Activated CD4-positive, alpha-beta T cell treated with anti-CD3 and anti-CD28 coated beads, Interleukin-2, Interleukin-6, amounts not matched to agents 100 ng/mL and 50 ng/mL, durations not matched to agents 16 hours and 8 hours (primary cell): ENCODE data around the gene HES7.
A peak's percentile ranks its signal among the peaks of the same experiment; 100 is the strongest.
"Not testable (repeated sequence)": the region's sequence is repeated elsewhere in the genome, so short reads cannot be mapped to it uniquely, and the experiment has no call there.

ENCODE experiments used
- DNase-seq: peaks from one replicate; pipeline ENCODE4 v3.0.0-alpha.2; 2020

Gene HES7

DNA sequence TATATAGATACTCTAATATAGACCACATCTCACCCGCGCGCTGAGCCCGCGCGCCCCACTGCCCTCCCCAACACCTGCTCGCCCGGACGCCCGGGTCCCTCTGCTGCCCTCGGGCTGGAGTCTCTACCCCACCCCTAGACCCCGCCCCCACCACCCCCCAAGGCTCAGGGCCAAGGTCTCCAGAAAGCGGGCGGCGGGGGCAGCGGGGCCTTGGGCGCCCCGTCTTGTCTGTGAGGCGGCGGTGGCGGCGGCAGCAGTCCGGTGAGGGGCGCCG lies 2.6 kb downstream of the HES7 start:
- no peak for DNase-seq

DNA sequence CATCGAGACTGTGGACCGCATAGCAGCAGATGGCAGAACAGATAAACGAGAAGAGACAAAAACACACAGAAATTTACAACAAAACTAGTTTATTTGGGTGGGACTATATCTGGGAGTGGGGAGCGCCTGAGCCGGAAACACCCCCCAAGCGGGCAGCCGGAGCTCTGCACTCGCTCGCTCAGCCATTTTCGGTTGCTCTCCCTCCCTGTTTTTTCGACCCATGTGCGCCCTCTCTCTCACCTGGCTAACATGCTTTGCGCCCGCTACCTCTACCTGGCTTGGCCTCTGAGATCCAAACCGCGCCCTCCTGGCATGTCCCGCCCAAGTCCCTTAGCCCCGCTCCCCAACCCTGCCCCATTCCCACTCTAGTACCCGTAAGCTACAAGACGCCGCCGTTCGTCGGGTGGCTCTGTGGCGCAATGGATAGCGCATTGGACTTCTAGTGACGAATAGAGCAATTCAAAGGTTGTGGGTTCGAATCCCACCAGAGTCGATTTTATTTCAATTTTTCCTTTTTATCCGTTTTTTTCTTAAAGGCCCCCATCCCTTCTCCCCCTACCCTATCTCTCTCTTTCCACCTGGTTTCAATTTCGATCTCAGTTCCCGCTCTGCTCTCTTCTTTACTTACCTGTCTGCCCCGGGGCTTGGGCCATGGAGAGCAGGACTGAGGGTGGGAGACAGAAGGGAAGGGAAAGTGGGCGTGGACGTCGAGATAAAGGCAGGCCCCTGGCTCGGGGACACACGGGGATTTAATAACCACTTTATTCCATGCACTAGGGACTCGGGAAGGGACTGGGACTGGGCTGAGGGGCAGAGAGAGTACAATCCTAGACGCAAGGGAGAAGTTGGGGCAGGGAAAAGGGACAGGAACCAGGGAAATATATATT lies 3.1 kb downstream of the HES7 start:
- peak; percentile 92 for DNase-seq

DNA sequence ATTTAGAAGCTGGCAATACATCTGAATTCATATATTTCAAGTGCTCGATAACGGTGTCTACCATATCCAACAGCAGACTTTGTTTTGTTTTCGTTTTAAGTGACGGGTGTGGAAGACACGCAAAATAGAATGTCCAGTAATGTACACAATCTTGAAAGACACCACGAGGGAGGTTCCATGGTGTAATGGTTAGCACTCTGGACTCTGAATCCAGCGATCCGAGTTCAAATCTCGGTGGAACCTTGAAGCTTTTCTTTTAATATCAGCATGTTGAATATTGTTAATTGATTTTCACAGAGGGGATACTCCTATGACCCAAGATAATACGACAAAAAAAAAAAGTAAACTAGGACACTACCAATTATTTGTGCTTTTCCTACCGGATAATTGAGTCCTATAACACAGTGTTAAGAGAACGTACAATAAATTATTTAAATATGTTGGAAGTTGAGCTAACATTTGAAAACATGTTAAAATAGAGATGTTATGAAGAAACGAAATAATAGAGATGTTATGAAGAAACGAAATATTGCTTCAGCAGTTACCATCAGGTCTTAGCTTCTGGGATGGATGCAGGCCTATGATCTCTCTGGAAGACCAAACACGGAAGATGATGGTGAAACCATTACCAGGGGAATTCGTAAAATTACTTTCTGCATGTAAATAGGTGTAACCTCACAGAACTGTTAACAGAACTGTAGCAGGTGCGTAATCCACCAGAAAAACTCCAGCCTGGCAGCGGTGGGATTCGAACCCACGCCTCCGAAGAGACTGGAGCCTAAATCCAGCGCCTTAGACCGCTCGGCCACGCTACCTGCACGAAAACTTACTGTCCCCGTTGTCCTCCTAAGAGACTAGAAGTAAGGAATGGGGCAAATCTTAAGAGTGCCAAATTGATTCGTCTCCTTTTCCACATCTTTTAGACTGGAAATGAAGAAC lies 4.1 kb downstream of the HES7 start:
- peak; percentile 95 for DNase-seq

DNA sequence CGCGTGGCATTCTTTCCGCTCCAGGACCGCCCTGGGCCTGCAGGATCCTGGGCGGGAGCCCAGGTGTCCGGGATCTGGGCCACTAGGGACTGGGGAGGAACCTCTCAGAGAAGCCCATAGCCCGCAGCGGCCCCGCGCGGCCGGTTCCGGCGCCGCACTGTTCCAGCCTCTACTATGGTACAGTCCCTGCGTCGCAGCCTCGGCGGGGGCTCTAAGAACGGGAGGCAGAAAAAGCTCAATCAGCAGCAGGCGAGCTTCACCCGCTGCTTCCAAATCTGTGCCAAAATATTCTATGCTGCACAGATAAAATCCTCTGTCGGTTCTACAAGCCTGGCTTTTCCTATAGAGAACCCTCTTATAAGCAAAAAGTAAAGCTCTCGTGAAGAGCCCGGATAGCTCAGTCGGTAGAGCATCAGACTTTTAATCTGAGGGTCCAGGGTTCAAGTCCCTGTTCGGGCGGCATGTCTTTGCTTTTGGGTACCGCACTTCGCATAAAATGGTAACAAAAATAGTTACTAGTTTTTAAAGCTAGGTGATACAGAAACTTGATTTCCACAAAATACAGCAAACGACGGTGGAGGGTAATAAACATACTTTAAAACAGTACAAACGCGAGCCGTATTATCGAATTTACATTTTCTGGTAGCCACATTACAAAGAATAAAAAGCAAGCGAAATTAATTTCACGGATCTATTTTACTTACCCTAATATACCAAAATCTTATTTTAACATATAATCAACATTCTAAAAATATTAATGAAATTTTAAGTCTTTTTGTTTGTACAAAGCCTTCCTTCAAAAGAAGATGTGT lies 4.9 kb downstream of the HES7 start:
- DNase-seq = peak; percentile 92

DNA sequence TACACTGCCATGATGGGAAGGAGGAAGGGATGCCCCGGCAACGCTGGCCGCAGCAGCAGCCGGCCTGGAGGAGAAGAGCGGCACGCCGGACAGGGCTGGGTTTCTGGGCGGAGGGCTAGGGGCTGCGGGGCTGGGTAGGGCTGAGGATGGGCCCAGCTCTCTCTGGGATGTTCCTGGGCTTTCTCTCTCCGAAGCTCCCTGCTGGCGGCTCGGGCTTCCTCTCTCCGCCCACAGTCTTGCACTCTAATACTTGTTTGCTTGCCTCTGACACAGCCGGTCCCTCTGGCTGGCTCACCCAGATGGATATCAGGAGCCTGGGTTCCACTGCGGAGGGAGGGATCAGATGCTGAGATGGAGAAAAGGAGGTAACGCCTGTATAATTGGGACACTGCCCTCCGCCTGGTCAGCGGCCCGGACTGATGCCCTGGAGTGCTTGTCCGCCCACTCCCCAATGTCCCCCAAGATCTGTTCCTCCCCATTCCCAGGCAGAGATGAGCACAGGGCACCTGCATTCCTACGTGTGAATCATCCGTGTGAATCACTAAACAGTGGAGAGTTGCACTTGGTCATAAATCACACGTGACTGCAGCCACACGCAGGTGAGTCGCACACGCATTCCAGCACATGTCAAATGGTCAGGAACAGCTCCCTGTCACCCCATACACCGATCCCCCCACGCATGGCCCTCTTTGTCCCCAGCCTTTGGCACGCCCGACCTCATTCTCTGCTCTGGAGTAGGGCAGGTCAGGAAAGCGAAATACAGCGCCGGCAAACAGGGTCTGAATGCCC lies 5.7 kb downstream of the HES7 start, which contains the start of gene ALOXE3:
ALOXE3 (minus strand) TSS at position 535 of the 789 bp plus-strand sequence; CDS start at position 11, 524 bp downstream.
- DNase-seq = peak; percentile 18

DNA sequence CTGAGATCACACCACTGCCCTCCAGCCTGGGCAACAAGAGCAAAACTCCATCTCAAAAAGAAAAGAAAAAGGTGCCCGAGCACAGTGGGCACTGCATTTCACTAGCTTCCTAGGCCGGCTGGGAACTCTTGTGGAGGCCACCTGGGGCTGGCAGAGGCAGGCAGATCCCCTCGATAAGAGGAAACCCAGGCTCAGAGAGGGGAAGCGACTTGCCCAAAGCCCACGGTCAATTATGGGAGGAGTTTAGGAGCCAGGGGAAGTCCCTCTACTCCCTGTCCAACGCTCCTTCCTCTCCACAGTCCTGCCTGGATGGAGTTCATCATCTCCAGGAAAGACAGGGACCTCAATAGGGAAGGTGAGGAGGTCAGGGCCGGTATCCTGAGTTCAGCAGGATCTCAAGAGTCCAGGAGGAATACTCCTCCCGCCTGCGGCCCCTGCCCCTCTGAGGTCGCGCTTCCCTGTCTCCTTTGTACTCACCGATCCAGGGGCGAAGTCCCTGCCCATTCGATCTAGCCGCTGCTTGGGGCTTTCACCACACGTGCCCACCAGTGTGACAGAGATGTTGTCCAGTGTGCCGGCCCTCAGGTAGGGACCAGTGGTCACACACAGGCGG lies 6.4 kb downstream of the HES7 start:
- no peak for DNase-seq

DNA sequence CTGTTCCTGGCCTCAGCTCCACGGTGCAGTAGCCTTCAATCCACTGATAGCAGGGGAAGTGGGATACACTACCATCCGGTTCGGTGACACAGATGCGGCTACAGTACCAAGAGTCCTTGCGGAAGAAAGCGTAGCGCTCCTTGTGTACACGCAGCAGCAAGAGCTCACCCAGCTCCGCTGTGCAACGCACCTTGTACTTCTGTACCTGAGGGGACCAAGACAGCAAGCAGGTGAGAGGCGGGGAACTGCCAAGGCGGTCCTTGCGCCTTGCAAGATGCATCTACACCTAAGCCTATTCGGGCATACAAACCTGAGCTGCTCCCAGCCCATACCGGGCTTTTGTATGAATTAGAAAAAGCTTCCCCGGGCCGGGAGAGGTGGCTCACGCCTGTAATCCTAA lies 7.1 kb downstream of the HES7 start:
- no peak for DNase-seq

DNA sequence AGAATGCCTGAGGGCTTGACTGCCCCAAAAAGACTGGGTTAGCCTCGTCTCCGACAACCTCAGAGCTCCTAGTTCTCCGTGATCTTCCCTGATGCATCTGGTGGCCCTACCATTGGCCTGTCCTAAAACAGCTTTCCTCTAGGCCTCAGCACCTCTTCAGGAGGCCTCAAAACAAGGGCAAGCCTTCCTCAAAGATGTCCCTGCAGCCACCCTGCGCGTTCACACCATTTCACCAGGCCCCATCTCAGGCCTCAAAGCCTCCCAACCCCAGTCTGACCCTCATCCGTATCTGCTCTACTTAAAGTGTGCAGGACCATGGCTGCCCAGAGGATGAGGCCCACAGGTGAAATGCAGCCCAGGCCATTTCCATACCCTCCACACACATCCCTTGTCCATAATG lies 13.0 kb downstream of the HES7 start:
- DNase-seq = no peak

DNA sequence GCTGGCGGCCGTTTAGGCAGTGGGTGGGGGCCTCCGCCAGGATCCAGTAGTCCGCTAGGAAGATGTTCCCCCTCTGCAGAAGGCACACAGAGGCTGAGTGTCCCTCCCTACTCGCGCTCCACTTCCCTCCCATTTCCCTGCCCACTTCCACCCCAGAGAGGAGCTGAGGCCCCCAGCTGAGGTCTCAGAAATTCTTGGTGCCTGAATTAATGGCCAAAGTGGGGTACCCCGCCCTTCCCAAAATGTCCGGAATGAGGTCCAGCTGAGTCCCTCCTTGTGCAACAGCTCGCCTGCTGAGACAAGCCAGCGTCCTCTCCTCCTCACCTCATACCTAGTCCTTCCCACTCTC lies 13.5 kb downstream of the HES7 start:
- no peak for DNase-seq

DNA sequence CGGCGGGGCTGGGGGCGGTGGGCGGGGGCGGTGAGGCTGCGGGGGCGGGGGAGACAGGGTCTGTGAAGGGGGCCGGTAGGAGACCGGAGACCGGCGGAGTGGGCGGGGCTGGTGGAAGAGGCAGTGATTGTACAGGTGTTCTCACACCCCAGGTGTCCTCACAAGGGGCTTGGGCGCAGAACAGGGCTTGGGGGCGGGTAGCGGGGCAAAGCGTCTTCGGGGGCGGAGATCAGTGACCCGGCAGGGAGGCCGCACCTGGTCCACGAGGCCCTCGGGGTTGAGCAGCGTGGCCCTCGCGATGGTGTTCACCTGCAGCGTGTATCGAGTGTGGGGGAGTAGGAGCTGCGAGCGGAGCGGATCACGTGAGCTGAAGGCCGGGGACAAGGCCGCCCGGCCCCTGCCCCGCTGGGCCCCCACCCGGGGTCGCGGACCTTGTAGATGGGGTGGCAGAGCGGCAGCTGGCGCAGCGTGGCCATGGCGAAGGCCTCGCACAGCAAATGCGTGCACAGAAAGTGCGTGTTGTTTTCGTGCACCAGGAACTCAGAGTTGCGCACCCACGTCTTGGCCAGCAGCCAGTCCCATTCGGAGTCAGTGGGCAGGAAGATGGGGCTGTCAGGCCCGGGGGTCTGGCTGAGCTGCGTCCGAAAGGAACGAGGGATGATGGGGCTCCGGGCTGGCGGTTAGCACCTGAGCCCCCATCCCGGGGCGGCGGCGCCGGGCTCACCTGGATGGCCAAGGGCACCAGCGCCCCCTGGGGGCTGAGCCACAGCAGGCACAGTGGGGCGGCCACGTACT lies 14.0 kb downstream of the HES7 start:
- DNase-seq = peak; percentile 82

DNA sequence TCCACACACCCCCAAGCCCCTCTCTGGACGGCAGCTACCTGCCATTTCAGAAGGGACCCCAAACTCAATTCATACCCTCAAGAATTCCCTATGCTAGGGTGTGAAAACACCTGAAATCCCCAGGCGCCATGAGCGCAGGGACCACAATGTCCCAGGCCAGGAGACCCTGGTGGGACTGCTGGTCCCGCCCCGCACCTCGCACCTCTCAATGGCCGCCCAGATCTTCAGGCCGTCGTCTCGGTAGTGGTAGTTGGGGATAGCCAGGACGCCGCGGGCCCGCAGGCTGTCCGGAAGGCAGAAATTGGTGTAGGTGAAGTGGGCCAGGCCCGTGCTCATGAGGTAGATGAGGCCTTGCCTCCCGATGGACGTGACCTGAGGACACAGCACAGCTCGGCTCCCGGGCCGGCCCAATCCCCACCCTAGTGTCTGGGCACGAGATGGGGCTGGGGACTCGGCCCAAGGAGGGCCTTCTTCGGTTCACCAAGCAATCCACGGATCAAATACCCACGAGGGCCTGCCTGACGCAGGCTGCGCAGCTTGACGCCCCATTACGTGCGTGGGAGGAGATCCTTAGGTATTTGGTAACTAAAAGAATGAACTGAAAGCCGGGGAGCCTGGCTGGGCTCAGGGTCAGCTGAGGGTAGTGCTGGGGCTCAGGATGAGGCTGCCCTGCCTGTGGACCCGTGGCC lies 14.8 kb downstream of the HES7 start:
- no peak for DNase-seq

DNA sequence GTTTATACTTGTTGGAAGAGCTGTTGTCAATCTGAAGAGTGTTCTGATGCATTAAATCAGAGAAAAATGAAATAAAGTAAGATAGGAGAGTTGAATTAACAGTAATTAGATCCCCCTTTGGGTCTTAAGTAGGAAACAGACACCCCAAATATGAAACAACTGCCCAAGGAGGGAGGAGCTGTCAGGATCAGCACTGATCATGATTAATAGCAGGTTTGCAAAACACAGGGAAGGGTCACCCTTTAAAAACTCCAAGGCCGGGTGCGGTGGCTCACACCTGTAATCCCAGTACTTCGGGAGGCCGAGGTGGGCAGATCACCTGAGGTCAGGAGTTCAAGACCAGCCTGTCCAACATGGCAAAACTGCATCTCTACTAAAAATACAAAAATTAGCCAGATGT lies 16.9 kb downstream of the HES7 start:
- not testable (repeated sequence) for DNase-seq

DNA sequence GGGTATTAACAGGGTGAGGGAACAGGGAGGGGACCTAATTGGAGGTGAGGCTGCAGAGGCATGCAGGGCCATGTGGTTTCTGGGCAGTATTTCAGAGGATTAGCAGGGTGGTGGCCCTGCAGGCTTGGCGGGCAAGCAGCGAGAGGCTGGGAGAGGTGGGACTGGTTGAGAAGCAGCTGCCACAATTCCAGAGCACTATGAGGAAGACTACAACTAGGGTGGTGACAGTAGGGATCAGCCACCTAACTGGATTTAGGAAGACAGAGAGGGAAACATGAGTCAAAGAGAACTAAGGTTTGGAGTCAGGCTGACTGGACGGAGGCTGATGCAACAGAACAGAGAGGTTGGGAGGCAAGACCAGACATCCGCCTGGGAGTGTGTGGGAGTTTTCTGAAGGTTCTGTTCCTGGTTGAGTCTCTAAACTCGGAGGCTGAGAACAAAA lies 17.9 kb downstream of the HES7 start:
- DNase-seq = no peak

DNA sequence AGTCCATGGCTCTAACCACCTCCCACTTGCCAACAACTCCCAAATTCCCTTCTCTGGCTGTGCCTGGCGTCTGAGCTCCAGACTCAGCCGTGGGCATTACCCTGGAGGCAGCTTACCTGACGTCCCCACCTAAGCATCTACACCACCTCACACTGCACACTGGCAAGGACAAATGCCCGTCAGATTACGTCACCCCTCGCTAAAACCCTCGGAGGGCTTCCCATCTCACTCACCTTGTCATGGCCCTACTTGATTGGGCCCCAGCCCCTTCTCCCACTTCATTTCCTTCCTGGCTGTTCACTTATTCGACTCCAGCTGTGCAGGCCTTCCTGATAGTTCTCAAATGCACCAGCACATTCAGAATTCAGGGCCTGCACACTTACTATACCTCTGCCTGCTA lies 19.0 kb downstream of the HES7 start:
- DNase-seq = no peak

DNA sequence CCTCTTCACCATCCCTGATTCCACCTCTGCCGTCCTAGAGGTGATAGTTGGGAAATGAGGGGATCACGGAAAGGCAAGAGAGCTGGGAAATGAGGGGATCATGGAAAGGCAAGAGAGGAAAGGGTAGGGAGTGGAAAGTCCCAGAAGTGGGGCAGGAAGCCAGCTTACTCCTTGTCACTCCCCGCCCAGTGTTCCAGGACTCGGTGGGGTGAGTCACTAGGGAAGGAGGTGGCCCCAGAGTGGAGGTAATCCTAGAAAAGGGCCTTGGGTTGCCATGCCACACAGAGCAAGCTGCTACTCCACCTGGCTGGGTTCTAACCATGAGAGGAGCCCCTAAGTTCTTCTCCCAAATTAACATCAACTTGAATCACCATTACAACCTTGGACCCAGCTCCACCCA lies 20.4 kb downstream of the HES7 start:
- DNase-seq = no peak

DNA sequence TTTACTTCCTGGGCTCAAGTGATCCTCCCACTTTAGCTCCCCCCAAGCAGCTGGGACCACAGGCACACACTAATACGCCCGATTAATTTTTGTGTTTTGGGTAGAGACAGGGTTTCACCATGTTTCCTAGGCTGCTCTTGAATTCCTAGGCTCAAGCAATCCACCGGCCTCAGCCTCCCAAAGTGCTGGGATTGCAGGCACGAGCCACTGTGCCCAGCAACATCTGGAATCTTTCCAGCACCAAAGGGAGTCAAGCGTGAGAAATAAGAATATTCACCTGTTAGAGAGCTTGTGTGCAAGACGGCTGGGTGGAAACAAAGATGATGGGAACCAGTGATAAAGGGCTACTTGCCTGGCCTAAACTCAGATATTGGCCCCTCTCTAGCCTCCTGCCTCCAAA lies 22.2 kb downstream of the HES7 start:
- DNase-seq = no peak

DNA sequence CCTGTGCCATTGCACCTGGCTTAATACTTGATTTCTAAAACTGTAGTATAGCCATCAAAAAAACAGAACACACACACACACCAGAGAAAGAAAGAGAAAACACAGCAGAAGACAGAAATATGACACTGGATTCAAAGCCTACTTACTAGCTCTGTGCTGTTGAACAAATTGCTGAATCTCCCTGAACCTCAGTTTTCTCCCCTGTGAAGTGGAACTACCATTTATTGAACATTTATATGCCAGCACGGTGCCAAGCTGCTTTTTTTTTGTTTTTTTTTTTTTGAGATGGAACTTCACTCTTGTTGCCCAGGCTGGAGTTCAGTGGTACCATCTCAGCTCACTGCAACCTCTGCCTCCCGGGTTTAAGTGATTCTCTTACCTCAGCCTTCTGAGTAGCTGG lies 23.1 kb downstream of the HES7 start:
- no peak for DNase-seq

DNA sequence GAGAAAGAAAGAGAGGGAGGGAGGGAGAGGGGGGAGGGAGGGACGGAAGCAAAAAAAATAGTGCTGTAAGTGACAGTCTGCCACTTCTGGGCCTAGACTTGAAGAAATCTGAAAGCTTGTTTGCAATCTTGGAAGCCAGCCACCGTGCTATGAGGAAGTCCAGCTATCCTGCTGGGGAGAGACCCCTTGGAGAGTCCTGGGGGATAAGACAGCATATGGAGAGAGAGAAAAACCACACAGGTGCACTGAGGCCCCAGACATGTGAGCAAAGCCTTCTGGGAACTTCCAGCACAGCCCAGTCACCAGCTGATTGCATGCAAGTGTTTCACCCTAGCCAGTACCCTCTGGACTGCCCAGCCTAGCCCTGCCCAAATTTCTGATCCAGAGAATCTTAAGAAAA lies 23.8 kb downstream of the HES7 start:
- no peak for DNase-seq

DNA sequence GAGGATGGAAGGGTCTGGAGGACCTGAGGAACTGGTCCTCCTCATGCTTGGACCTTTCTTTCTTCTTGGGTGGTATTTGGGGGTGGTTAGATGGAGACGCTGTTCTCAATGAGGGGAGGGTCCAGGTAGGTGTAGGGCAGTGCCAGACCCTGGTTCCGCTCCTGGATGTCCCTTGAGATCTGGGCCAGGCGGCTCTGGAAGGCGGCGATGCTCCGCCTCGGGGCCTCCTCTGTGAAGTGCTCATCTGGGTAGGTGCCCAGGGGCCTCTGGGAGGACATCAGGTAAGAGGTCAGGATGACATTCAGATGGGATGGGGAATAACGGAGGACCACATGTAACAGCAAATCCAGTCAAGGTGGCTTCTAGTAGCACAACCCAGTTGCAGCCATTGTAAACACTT lies 27.4 kb downstream of the HES7 start:
- no peak for DNase-seq

DNA sequence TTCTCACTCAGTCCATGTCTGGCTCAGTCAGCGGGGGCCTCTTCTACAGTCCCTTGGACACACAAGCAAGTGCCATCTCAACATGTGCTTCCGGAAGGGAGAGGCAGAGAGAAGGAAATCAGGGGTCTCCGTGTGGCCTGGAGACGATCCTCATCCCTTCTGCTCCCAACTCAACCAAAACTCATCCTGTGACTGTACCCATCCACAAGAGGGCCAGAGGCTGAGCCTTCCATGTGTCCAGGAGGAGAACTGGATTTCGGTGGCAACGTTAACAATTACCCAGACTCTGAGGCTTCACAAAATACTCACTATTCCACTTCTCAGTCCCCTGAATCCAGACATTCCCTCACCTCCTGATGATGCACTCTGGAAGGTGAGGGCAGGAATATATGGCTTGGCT lies 28.5 kb downstream of the HES7 start:
- no peak for DNase-seq
